ENCODE data around the gene JPH3. TPM values are rescaled to one million over a fixed set of nuclear protein-coding genes. Genes with fewer than 3 reads are reported as not detected.

Gene JPH3
- total RNA-seq, 1 experiment from 2014 or later = 32.7 TPM

DNA sequence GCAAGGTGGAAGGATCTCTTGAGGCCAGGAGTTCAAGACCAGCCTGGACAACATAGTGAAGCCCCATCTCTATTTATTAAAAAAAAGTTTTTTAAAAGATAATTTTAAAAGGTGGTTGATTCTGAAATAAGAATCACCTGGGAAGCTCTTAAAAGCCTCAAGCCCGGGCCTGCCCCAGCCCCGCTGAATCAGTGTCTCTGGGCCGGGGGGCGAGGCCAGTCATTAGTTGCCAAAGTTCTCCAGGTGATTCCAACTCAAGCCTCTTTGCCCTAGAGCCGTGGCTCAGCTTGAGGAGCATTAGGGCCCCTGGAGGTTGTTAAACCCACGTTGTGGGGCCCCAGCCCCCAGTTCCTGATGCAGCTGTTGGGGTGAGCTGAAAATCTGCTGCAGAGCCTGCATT, 24.6 kb downstream of the JPH3 start:
- H3K14ac ChIP-seq (ENCODE audit: insufficient read depth, low read length) = no peak overlapping the region
- H2AFZ ChIP-seq (ENCODE audit: low read length) = no peak overlapping the region
- no peak overlapping the region for H3K9ac ChIP-seq (ENCODE audit: extremely low read depth, insufficient read length, low read length)
- H3T11ph ChIP-seq (ENCODE audit: low read length) = no peak overlapping the region
- no peak overlapping the region for H4K91ac ChIP-seq (ENCODE audit: insufficient read length, low read depth, low read length)
- H4K20me1 ChIP-seq (ENCODE audit: control insufficient read depth, insufficient read depth, insufficient read length) = no peaks in the 10 kb centered on the region
- H3K4ac ChIP-seq (ENCODE audit: low read depth, low read length) = no peak overlapping the region
- no peak overlapping the region for H3K18ac ChIP-seq (ENCODE audit: insufficient read length, low read depth, low read length)
- peaks cover 5 to 10% of the 10 kb centered on the region in 2 experiments; a peak in 4 of 5 replicates for H3K9me3 Mint-ChIP-seq
- H3K4me1 ChIP-seq (ENCODE audit: insufficient read depth, low read length) = no peaks in the 10 kb centered on the region
- H3K27ac Mint-ChIP-seq = no peak overlapping the region
- TF ChIP-seq, protein P1, sequence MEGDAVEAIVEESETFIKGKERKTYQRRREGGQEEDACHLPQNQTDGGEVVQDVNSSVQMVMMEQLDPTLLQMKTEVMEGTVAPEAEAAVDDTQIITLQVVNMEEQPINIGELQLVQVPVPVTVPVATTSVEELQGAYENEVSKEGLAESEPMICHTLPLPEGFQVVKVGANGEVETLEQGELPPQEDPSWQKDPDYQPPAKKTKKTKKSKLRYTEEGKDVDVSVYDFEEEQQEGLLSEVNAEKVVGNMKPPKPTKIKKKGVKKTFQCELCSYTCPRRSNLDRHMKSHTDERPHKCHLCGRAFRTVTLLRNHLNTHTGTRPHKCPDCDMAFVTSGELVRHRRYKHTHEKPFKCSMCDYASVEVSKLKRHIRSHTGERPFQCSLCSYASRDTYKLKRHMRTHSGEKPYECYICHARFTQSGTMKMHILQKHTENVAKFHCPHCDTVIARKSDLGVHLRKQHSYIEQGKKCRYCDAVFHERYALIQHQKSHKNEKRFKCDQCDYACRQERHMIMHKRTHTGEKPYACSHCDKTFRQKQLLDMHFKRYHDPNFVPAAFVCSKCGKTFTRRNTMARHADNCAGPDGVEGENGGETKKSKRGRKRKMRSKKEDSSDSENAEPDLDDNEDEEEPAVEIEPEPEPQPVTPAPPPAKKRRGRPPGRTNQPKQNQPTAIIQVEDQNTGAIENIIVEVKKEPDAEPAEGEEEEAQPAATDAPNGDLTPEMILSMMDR (conservative IDR thresholded peaks at IDR 0.05) = no peak
- H3K23ac ChIP-seq (ENCODE audit: insufficient read length, low read depth, low read length) = no peak overlapping the region
- no peak overlapping the region for H2BK20ac ChIP-seq (ENCODE audit: low read depth, low read length, poor library complexity, severe bottlenecking)
- no peak overlapping the region for H4K8ac ChIP-seq (replicated peaks; ENCODE audit: insufficient read length, low read depth, low read length)
- no peak overlapping the region for H2BK15ac ChIP-seq (ENCODE audit: low read depth, low read length)
- no peak overlapping the region for H3K56ac ChIP-seq (ENCODE audit: insufficient read length, low read depth, low read length)
- no CpG with 5 or more reads among the region's 6 CpGs for WGBS (ENCODE audit: extremely low coverage, insufficient read length, low lambda C conversion rate)
- H3K9me3 ChIP-seq (ENCODE audit: control insufficient read depth, low read depth, low read length) = no peaks in the 10 kb centered on the region
- no peaks in the 10 kb centered on the region for H3K27me3 ChIP-seq (ENCODE audit: insufficient read depth, low read length)
- H3K79me2 ChIP-seq (ENCODE audit: insufficient read depth, low read length) = no peaks in the 10 kb centered on the region
- no peak overlapping the region for H4K5ac ChIP-seq (ENCODE audit: insufficient read length, low read depth, low read length)
- H3K36me3 Mint-ChIP-seq (ENCODE audit: insufficient read depth in 1 of 3, low read depth in 3 of 3) = peaks cover 0 to 2% (median 0%) of the 10 kb centered on the region in 3 experiments; a peak in 3 of 7 replicates
- H3K4me2 ChIP-seq (ENCODE audit: insufficient read depth, insufficient read length, low read length) = no peak overlapping the region
- H3K27ac ChIP-seq (ENCODE audit: insufficient read length, low read depth, low read length) = no peak overlapping the region
- H2AK5ac ChIP-seq (ENCODE audit: insufficient read length, low read length) = no peak overlapping the region
- no peak overlapping the region for H2BK12ac ChIP-seq (ENCODE audit: insufficient read length, low read depth, low read length)
- H3K4me1 Mint-ChIP-seq = peaks cover 1 to 22% of the 10 kb centered on the region in 2 experiments; a peak in 2 of 4 replicates
- DNase-seq = no peak
- H2BK5ac ChIP-seq (ENCODE audit: insufficient read length, low read length) = no peak overlapping the region
- no peaks in the 10 kb centered on the region; the same call in 1 of the 2 replicates for H3K27me3 Mint-ChIP-seq (ENCODE audit: low read depth)
- H3K79me1 ChIP-seq (ENCODE audit: insufficient read depth, low read depth, low read length, poor library complexity, severe bottlenecking) = no peaks in the 10 kb centered on the region
- no peak overlapping the region for H2BK120ac ChIP-seq (ENCODE audit: low read depth, low read length, poor library complexity, severe bottlenecking)
- no peaks in the 10 kb centered on the region for H3K23me2 ChIP-seq (ENCODE audit: insufficient read length, low read depth, low read length, poor library complexity, severe bottlenecking)
- no peak overlapping the region for H3K4me3 Mint-ChIP-seq

Measured in H9 (cell line).